ENCODE results near the gene LY9.

The LY9 gene

DNA sequence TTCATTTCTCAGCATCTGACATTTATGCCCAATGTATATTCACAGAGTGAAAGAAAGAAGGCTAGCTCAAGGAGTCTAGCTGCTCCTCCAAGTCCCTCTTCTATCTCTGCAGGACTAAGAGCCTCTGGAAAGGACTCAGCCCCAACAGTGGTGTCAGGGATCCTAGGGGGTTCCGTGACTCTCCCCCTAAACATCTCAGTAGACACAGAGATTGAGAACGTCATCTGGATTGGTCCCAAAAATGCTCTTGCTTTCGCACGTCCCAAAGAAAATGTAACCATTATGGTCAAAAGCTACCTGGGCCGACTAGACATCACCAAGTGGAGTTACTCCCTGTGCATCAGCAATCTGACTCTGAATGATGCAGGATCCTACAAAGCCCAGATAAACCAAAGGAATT, 3.7 kb downstream of the LY9 start:
- Histone ChIP-seq H3K27me3 (ENCODE audit: insufficient read depth, low read length, poor library complexity, severe bottlenecking) (peaks cover 4% of the 10 kb centered on the region), H3K4me1 (ENCODE audit: insufficient read depth, low read length, poor library complexity, severe bottlenecking) (peaks cover 19% of the 10 kb centered on the region), H3K9me2 (replicated peaks; ENCODE audit: low read depth, low read length) (no peaks in the 10 kb centered on the region), H3K79me2 (ENCODE audit: insufficient read depth, low read length) (no peaks in the 10 kb centered on the region), H4K20me1 (ENCODE audit: insufficient read depth, low read length, poor library complexity, severe bottlenecking) (no peaks in the 10 kb centered on the region), H3K4me2 (ENCODE audit: low read depth, low read length, poor library complexity, severe bottlenecking) (no peak overlapping the region), H3K4me3 (ENCODE audit: low read length, poor library complexity, severe bottlenecking) (no peak overlapping the region), H2AFZ (ENCODE audit: low read length) (no peak overlapping the region), H3F3A (ENCODE audit: low read depth) (no peaks in the 10 kb centered on the region), H3K9ac (ENCODE audit: low read depth, low read length, poor library complexity, severe bottlenecking) (no peak overlapping the region), H3K36me3 (ENCODE audit: insufficient read depth, low read length) (no peaks in the 10 kb centered on the region), H3K9me3 (ENCODE audit: insufficient read depth, low read depth, low read length) (no peaks in the 10 kb centered on the region)
- no peak for TF ChIP-seq EZH2phosphoT487 (IDR thresholded peaks at IDR 0.05; ENCODE audit: borderline replicate concordance)
- TF ChIP-seq, protein P1, sequence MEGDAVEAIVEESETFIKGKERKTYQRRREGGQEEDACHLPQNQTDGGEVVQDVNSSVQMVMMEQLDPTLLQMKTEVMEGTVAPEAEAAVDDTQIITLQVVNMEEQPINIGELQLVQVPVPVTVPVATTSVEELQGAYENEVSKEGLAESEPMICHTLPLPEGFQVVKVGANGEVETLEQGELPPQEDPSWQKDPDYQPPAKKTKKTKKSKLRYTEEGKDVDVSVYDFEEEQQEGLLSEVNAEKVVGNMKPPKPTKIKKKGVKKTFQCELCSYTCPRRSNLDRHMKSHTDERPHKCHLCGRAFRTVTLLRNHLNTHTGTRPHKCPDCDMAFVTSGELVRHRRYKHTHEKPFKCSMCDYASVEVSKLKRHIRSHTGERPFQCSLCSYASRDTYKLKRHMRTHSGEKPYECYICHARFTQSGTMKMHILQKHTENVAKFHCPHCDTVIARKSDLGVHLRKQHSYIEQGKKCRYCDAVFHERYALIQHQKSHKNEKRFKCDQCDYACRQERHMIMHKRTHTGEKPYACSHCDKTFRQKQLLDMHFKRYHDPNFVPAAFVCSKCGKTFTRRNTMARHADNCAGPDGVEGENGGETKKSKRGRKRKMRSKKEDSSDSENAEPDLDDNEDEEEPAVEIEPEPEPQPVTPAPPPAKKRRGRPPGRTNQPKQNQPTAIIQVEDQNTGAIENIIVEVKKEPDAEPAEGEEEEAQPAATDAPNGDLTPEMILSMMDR (conservative IDR thresholded peaks at IDR 0.05; ENCODE audit: low read length) = no peak

DNA sequence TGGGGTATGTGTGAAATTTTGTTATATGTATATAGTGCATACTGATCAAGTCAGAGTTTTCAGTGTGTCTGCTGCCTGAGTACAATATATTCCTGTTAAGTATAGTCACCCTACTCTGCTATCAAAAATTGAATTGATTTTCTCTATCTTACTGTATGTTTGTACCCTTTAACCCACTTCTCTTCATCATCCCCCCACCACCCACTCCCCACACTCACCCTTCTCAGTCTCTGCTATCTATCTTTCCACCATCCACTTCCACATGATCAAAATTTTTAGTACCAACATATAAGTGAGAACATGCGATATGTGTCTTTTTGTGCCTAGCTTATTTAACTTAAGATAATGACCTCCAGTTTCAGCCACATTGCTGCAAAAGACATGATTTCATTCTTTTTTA, 4.2 kb downstream of the LY9 start:
- Histone ChIP-seq H4K20me1 (ENCODE audit: insufficient read depth, low read length, poor library complexity, severe bottlenecking) (no peaks in the 10 kb centered on the region), H2AFZ (ENCODE audit: low read length) (no peak overlapping the region), H3K9me3 (ENCODE audit: insufficient read depth, low read depth, low read length) (no peaks in the 10 kb centered on the region), H3K4me3 (ENCODE audit: low read length, poor library complexity, severe bottlenecking) (no peak overlapping the region), H3F3A (ENCODE audit: low read depth) (no peaks in the 10 kb centered on the region), H3K79me2 (ENCODE audit: insufficient read depth, low read length) (no peaks in the 10 kb centered on the region), H3K4me2 (ENCODE audit: low read depth, low read length, poor library complexity, severe bottlenecking) (no peak overlapping the region), H3K9ac (ENCODE audit: low read depth, low read length, poor library complexity, severe bottlenecking) (no peak overlapping the region), H3K36me3 (ENCODE audit: insufficient read depth, low read length) (no peaks in the 10 kb centered on the region), H3K9me2 (replicated peaks; ENCODE audit: low read depth, low read length) (no peaks in the 10 kb centered on the region), H3K27me3 (ENCODE audit: insufficient read depth, low read length, poor library complexity, severe bottlenecking) (peaks cover 9% of the 10 kb centered on the region), H3K4me1 (ENCODE audit: insufficient read depth, low read length, poor library complexity, severe bottlenecking) (peaks cover 19% of the 10 kb centered on the region)
- no peak for TF ChIP-seq EZH2phosphoT487 (IDR thresholded peaks at IDR 0.05; ENCODE audit: borderline replicate concordance)
- TF ChIP-seq, protein P1 (conservative IDR thresholded peaks at IDR 0.05; ENCODE audit: low read length) = no peak

- Histone ChIP-seq H3K9ac (ENCODE audit: low read depth, low read length, poor library complexity, severe bottlenecking) (no peak overlapping the region), H2AFZ (ENCODE audit: low read length) (no peak overlapping the region), H3K9me2 (replicated peaks; ENCODE audit: low read depth, low read length) (no peaks in the 10 kb centered on the region), H4K20me1 (ENCODE audit: insufficient read depth, low read length, poor library complexity, severe bottlenecking) (no peaks in the 10 kb centered on the region), H3K36me3 (ENCODE audit: insufficient read depth, low read length) (no peaks in the 10 kb centered on the region), H3K4me2 (ENCODE audit: low read depth, low read length, poor library complexity, severe bottlenecking) (peak overlapping the region; percentile 26), H3K4me3 (ENCODE audit: low read length, poor library complexity, severe bottlenecking) (no peak overlapping the region), H3F3A (ENCODE audit: low read depth) (no peaks in the 10 kb centered on the region), H3K9me3 (ENCODE audit: insufficient read depth, low read depth, low read length) (no peaks in the 10 kb centered on the region), H3K79me2 (ENCODE audit: insufficient read depth, low read length) (no peaks in the 10 kb centered on the region), H3K4me1 (ENCODE audit: insufficient read depth, low read length, poor library complexity, severe bottlenecking) (peaks cover 19% of the 10 kb centered on the region), H3K27me3 (ENCODE audit: insufficient read depth, low read length, poor library complexity, severe bottlenecking) (peaks cover 11% of the 10 kb centered on the region)
- no peak for TF ChIP-seq EZH2phosphoT487 (IDR thresholded peaks at IDR 0.05; ENCODE audit: borderline replicate concordance)
- TF ChIP-seq, protein P1 (conservative IDR thresholded peaks at IDR 0.05; ENCODE audit: low read length) = no peak
Observed at GRCh38 chr1:160800645-160801408, 4.9 kb downstream of the LY9 start.

Data from Loucy (cell line).